Right lung (tissue), 5 donors: ENCODE data around the gene ZDHHC3. TPM values are rescaled to one million over a fixed set of nuclear protein-coding genes. Genes with fewer than 3 reads are reported as not detected.
"Not testable (repeated sequence)": the region's sequence is repeated elsewhere in the genome, so short reads cannot be mapped to it uniquely, and the experiment has no call there.

ENCODE experiments used
- DNase-seq, 2 donors: peaks; one replicate each; pipeline ENCODE4 v3.0.0-alpha.2; 2013
- polyA plus RNA-seq, 5 donors: library from polyadenylated mRNA; unstranded; fragments of 120-200 nt; gene quantifications; one replicate each; pipeline versions ENCODE4 v1.2.1 to v1.2.3, GENCODE V29; 2013; ENCODE audit warnings: inconsistent platforms in 1 of 5, low replicate concordance in 1 of 5; ENCODE audit not compliant: insufficient read length in 5 of 5, insufficient read depth in 1 of 5

ZDHHC3 gene
- polyA plus RNA-seq, 5 donors: 108 to 136 (median 117) TPM

GRCh38 chr3:45000823-45001222, 24.8 kb upstream of the ZDHHC3 start:
- no peak for DNase-seq

GRCh38 chr3:44999782-45000181, 23.8 kb upstream of the ZDHHC3 start:
- no peak for DNase-seq

GRCh38 chr3:44996556-44996969, 20.6 kb upstream of the ZDHHC3 start:
- DNase-seq: no peak

- peak; percentile 70 to 74 for DNase-seq
Observed at GRCh38 chr3:44995142-44995770, 19.3 kb upstream of the ZDHHC3 start.

- no peak for DNase-seq
Observed at GRCh38 chr3:44993471-44994205, 17.7 kb upstream of the ZDHHC3 start.

- no peak for DNase-seq
Observed at GRCh38 chr3:44992555-44993470, 16.8 kb upstream of the ZDHHC3 start.

- DNase-seq: no peak
Observed at GRCh38 chr3:44991326-44991725, 15.4 kb upstream of the ZDHHC3 start.

- DNase-seq: no peak
Observed at GRCh38 chr3:44989636-44990373, 13.8 kb upstream of the ZDHHC3 start.

GRCh38 chr3:44989141-44989540, 13.2 kb upstream of the ZDHHC3 start:
- no peak for DNase-seq

- DNase-seq: no peak
Observed at GRCh38 chr3:44988073-44988472, 12.1 kb upstream of the ZDHHC3 start.

GRCh38 chr3:44987332-44987731, 11.4 kb upstream of the ZDHHC3 start:
- no peak for DNase-seq

GRCh38 chr3:44986330-44986729, 10.4 kb upstream of the ZDHHC3 start:
- DNase-seq: not testable (repeated sequence)

GRCh38 chr3:44984335-44984734, 8.4 kb upstream of the ZDHHC3 start:
- DNase-seq: no peak

GRCh38 chr3:44983484-44983941, 7.5 kb upstream of the ZDHHC3 start:
- no peak for DNase-seq

- DNase-seq: no peak
Observed at GRCh38 chr3:44982817-44983216, 6.8 kb upstream of the ZDHHC3 start.

- DNase-seq: no peak
Observed at GRCh38 chr3:44981751-44982150, 5.8 kb upstream of the ZDHHC3 start.

- DNase-seq: no peak
Observed at GRCh38 chr3:44981220-44981619, 5.2 kb upstream of the ZDHHC3 start.

- DNase-seq: no peak
Observed at GRCh38 chr3:44974416-44974815, 1.6 kb downstream of the ZDHHC3 start.

GRCh38 chr3:44970926-44971490, 5.0 kb downstream of the ZDHHC3 start:
- no peak for DNase-seq

- DNase-seq: no peak
Observed at GRCh38 chr3:44969828-44970179, 6.2 kb downstream of the ZDHHC3 start.

GRCh38 chr3:44969154-44969827, 6.7 kb downstream of the ZDHHC3 start:
- DNase-seq: no peak
